ENCODE measurements around the gene JAKMIP2. TPM values are rescaled to one million over a fixed set of nuclear protein-coding genes. Genes with fewer than 3 reads are reported as not detected.

The JAKMIP2 gene
- polyA plus RNA-seq, 1 of the 3 experiments (the other 2 are of a cell fraction), result 2.1 TPM

DNA sequence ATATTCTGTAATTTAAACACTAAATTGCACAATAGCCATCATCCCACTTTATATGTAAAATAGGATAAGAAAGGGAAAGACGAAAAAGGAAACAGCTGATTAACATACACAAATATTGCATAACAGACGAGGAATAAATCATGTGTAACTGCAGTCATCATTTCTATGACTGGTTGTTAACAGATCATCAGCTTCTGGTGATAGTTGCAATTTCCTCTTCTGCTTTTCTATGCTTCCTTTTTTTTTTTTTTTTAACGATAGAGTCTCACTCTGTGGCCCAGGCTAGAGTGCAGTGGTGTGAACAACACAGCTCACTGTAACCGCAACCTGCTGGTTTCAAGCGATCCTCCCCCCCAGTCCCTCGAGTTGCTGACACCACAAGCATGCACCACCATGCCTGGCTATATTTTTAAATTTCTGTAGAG is 22.5 kb upstream of the JAKMIP2 start:
- Histone ChIP-seq H2AFZ (ENCODE audit: low read depth) (no peak overlapping the region), H3K79me2 (ENCODE audit: insufficient read depth) (no peaks in the 10 kb centered on the region), H3K9me3 (no peaks in the 10 kb centered on the region), H3K4me3 (ENCODE audit: low read depth in 2 of 2, low read length in 1 of 2) (no peak overlapping the region), H3F3A (replicated peaks; ENCODE audit: insufficient read depth) (no peaks in the 10 kb centered on the region), H3K9me2 (no peaks in the 10 kb centered on the region), H3K27me3 (ENCODE audit: insufficient read depth) (no peaks in the 10 kb centered on the region), H3K4me2 (no peak overlapping the region), H3K4me1 (ENCODE audit: control insufficient read depth in 1 of 2, insufficient read depth in 2 of 2, low read depth in 1 of 2, low read length in 1 of 2) (peaks cover 0 to 11% of the 10 kb centered on the region in 2 experiments; a peak in 2 of 4 replicates), H3K36me3 (replicated peaks in 1 of 2; ENCODE audit: control insufficient read depth in 1 of 2, insufficient read depth in 2 of 2, low read length in 1 of 2) (no peaks in the 10 kb centered on the region), H3K27ac (ENCODE audit: low read depth in 2 of 2, low read length in 1 of 2) (no peak overlapping the region), H3K9ac (no peak overlapping the region), H4K20me1 (ENCODE audit: insufficient read depth) (no peaks in the 10 kb centered on the region)
- POLR2A ChIA-PET, result no interaction called here
- CTCF ChIA-PET, result interaction anchor here (1.1 to 3.3 kb wide), 3 partner anchors 18 to 177 kb away, joined by 3 to 24 read pairs (median 18); no protein-coding TSS in a partner anchor
- no peak for TF ChIP-seq RXRA (IDR thresholded peaks at IDR 0.05; ENCODE audit: borderline replicate concordance, low read depth)
- TF ChIP-seq MEF2A (IDR thresholded peaks at IDR 0.05; ENCODE audit: borderline replicate concordance, low read depth), result no peak
- no peak for TF ChIP-seq FOSL2 (IDR thresholded peaks at IDR 0.05; ENCODE audit: borderline replicate concordance, low read depth)
- WGBS (ENCODE audit: low lambda C conversion rate), result 52% methylated on average over 6 of the region's 6 CpGs
- DNase-seq, result no peak

GRCh38 chr5:147804334-147804733 is 21.8 kb upstream of the JAKMIP2 start:
- no peaks in the 10 kb centered on the region for H3K27me3 ChIP-seq (ENCODE audit: insufficient read depth)
- no peak overlapping the region for H3K27ac ChIP-seq (ENCODE audit: low read depth in 2 of 2, low read length in 1 of 2)
- no peaks in the 10 kb centered on the region for H3K9me3 ChIP-seq
- peaks cover 0 to 11% of the 10 kb centered on the region in 2 experiments; a peak in 2 of 4 replicates for H3K4me1 ChIP-seq (ENCODE audit: control insufficient read depth in 1 of 2, insufficient read depth in 2 of 2, low read depth in 1 of 2, low read length in 1 of 2)
- no peaks in the 10 kb centered on the region for H3F3A ChIP-seq (replicated peaks; ENCODE audit: insufficient read depth)
- no peaks in the 10 kb centered on the region for H3K9me2 ChIP-seq
- H3K36me3 ChIP-seq (replicated peaks in 1 of 2; ENCODE audit: control insufficient read depth in 1 of 2, insufficient read depth in 2 of 2, low read length in 1 of 2), result no peaks in the 10 kb centered on the region
- POLR2A ChIA-PET, result no interaction called here
- TF ChIP-seq FOXM1 (IDR thresholded peaks at IDR 0.05; ENCODE audit: low read depth), result no peak
- TF ChIP-seq TEAD4 (IDR thresholded peaks at IDR 0.05; ENCODE audit: borderline replicate concordance, insufficient read depth), result no peak
- no peak for TF ChIP-seq REST (IDR thresholded peaks at IDR 0.05; ENCODE audit: low read depth, low read length)
- no peak for TF ChIP-seq POLR2AphosphoS5 (IDR thresholded peaks at IDR 0.05; ENCODE audit: low read depth, low read length)
- no peak for TF ChIP-seq SIN3A (IDR thresholded peaks at IDR 0.05; ENCODE audit: borderline replicate concordance, low read depth, low read length)
- no peak for TF ChIP-seq MXI1 (IDR thresholded peaks at IDR 0.05; ENCODE audit: low read depth, low read length)
- no peak for TF ChIP-seq RFX5 (IDR thresholded peaks at IDR 0.05; ENCODE audit: low read length)
- TF ChIP-seq GATA2 (CRISPR knock-in tag; IDR thresholded peaks at IDR 0.05), result no peak
- H3K79me2 ChIP-seq (ENCODE audit: insufficient read depth), result no peaks in the 10 kb centered on the region
- no peak overlapping the region for H3K4me3 ChIP-seq (ENCODE audit: low read depth in 2 of 2, low read length in 1 of 2)
- WGBS (ENCODE audit: low lambda C conversion rate), result 51% methylated on average over 3 of the region's 3 CpGs
- H3K4me2 ChIP-seq, result no peak overlapping the region
- H4K20me1 ChIP-seq (ENCODE audit: insufficient read depth), result no peaks in the 10 kb centered on the region
- H3K9ac ChIP-seq, result no peak overlapping the region
- H2AFZ ChIP-seq (ENCODE audit: low read depth), result no peak overlapping the region
- no peak for DNase-seq
- CTCF ChIA-PET, result interaction anchor here (0.6 to 3.3 kb wide), 4 partner anchors 18 to 591 kb away, joined by 3 to 24 read pairs (median 10); no protein-coding TSS in a partner anchor
